IMR-90 (cell line): ENCODE data around the gene SSH2. TPM values are rescaled to one million over a fixed set of nuclear protein-coding genes. Genes with fewer than 3 reads are reported as not detected.

Experiments
- ATAC-seq: fragments of 200-7000 bp; cut with Tn5 transposase; 2 replicates; pipeline ENCODE4 v1.9.1; 2020; ENCODE audit warnings: low read depth, mild to moderate bottlenecking, moderate library complexity
- BruUV-seq: library from RNA; stranded (reverse); fragments of 400-500 nt; replicated peaks from 2 replicates; lab custom pipeline; 2021; lab: Mats Ljungman, UMichigan
- CTCF ChIA-PET: fragments of 300-600 bp; formaldehyde crosslinking; extraction: SDS; loops from one replicate; lab custom pipeline; 2021; ENCODE audit warnings: antibody characterized with exemption; lab: Yijun Ruan, JAX
- POLR2A ChIA-PET: fragments of 300-600 bp; sonication (Branson Sonifier 250); formaldehyde crosslinking; loops from one replicate; lab custom pipeline; 2022; ENCODE audit warnings: antibody characterized with exemption; ENCODE audit not compliant: unreplicated experiment; lab: Charles Lee
- DNase-seq: peaks from one replicate; pipeline ENCODE4 v3.0.0; 2013
- H2AFZ ChIP-seq: replicated peaks from 2 replicates; pipeline ENCODE3; 2013; ENCODE audit warnings: low read length, mild to moderate bottlenecking; ENCODE audit not compliant: poor library complexity
- H2AK5ac ChIP-seq: 2 replicates; pipeline ENCODE4 v1.6.1; 2013; ENCODE audit warnings: low read depth, low read length, inconsistent platforms
- H2AK9ac ChIP-seq: replicated peaks from 2 replicates; pipeline ENCODE3; 2013; ENCODE audit warnings: mild to moderate bottlenecking, low read depth, low read length, moderate library complexity; ENCODE audit not compliant: poor library complexity
- H2BK120ac ChIP-seq: 2 replicates; pipeline ENCODE4 v1.6.1; 2013; ENCODE audit warnings: low read depth, low read length, inconsistent platforms
- H2BK15ac ChIP-seq: 3 replicates; pipeline ENCODE4 v1.6.1; 2013; ENCODE audit warnings: low read depth, low read length, inconsistent platforms
- H2BK20ac ChIP-seq: 2 replicates; pipeline ENCODE4 v1.6.1; 2013; ENCODE audit warnings: low read depth, mild to moderate bottlenecking, inconsistent platforms, low read length, moderate library complexity
- H2BK5ac ChIP-seq: 2 replicates; pipeline ENCODE4 v1.6.1; 2013; ENCODE audit warnings: mild to moderate bottlenecking, low read depth, low read length, inconsistent platforms; ENCODE audit not compliant: poor library complexity, severe bottlenecking
- H3K14ac ChIP-seq: replicated peaks from 2 replicates; pipeline ENCODE4 v1.6.1; 2013; ENCODE audit warnings: low read depth, low read length, inconsistent platforms
- H3K18ac ChIP-seq: 2 replicates; pipeline ENCODE4 v1.6.1; 2013; ENCODE audit warnings: low read depth, low read length, control low read depth
- H3K23ac ChIP-seq: 2 replicates; pipeline ENCODE4 v1.6.1; 2013; ENCODE audit warnings: low read depth, low read length, inconsistent platforms
- H3K27ac ChIP-seq: 2 replicates; pipeline ENCODE4 v1.5.1; 2013; ENCODE audit warnings: mild to moderate bottlenecking, control low read depth, low read length; ENCODE audit not compliant: insufficient read depth
- H3K27me3 ChIP-seq: 2 replicates; pipeline ENCODE4 v1.6.1; 2013; ENCODE audit warnings: low read length; ENCODE audit not compliant: control insufficient read depth, insufficient read depth
- H3K36me3 ChIP-seq: 2 replicates; pipeline ENCODE4 v1.6.1; 2013; ENCODE audit warnings: low read length, mixed read lengths; ENCODE audit not compliant: control insufficient read depth, insufficient read depth
- H3K4ac ChIP-seq: 2 replicates; pipeline ENCODE4 v1.6.1; 2013; ENCODE audit warnings: low read depth, low read length, inconsistent platforms
- H3K4me1 ChIP-seq: 2 replicates; pipeline ENCODE4 v1.6.1; 2013; ENCODE audit warnings: low read length, mixed read lengths; ENCODE audit not compliant: control insufficient read depth, insufficient read depth
- H3K4me2 ChIP-seq: 2 replicates; pipeline ENCODE4 v1.6.1; 2013; ENCODE audit warnings: low read depth, mild to moderate bottlenecking, control low read depth, low read length, moderate library complexity
- H3K4me3 ChIP-seq: 2 replicates; pipeline ENCODE4 v1.5.1; 2013; ENCODE audit warnings: low read depth, mild to moderate bottlenecking, control low read depth, low read length, moderate library complexity; ENCODE audit not compliant: insufficient read depth
- H3K56ac ChIP-seq: 2 replicates; pipeline ENCODE4 v1.6.1; 2013; ENCODE audit warnings: low read length, inconsistent platforms; ENCODE audit not compliant: insufficient read depth; ENCODE audit errors: extremely low read depth
- H3K79me1 ChIP-seq, 2 experiments: 2 replicates each; pipeline ENCODE4 v1.6.1; 2013; ENCODE audit warnings: low read length in 2 of 2, inconsistent platforms in 1 of 2, low read depth in 1 of 2
- H3K9ac ChIP-seq: 2 replicates; pipeline ENCODE4 v1.6.1; 2013; ENCODE audit warnings: low read depth, low read length, control low read depth
- H3K9me1 ChIP-seq: 2 replicates; pipeline ENCODE4 v1.6.1; 2013; ENCODE audit warnings: low read length, inconsistent platforms; ENCODE audit not compliant: insufficient read depth
- H3K9me3 ChIP-seq: 2 replicates; pipeline ENCODE4 v1.6.1; 2013; ENCODE audit warnings: low read length; ENCODE audit not compliant: control insufficient read depth, insufficient read depth
- H4K20me1 ChIP-seq: 2 replicates; pipeline ENCODE4 v1.6.1; 2013; ENCODE audit warnings: low read length, inconsistent platforms; ENCODE audit not compliant: insufficient read depth
- H4K5ac ChIP-seq: 2 replicates; pipeline ENCODE4 v1.6.1; 2013; ENCODE audit warnings: mild to moderate bottlenecking, low read depth, low read length, control low read depth
- H4K8ac ChIP-seq, 2 experiments: 2 replicates each; pipeline ENCODE4 v1.6.1; 2013; ENCODE audit warnings: low read depth in 2 of 2, low read length in 2 of 2, control low read depth in 1 of 2, inconsistent platforms in 1 of 2
- H4K91ac ChIP-seq: 2 replicates; pipeline ENCODE4 v1.6.1; 2013; ENCODE audit warnings: low read depth, low read length, inconsistent platforms; ENCODE audit not compliant: insufficient read depth
- BHLHE40 ChIP-seq: fragments of 150-350 bp; IDR thresholded peaks from 2 replicates; pipeline ENCODE4 v1.6.1; 2016; ENCODE audit warnings: mild to moderate bottlenecking, low read depth, low read length
- CEBPB ChIP-seq: IDR thresholded peaks from 2 replicates; pipeline ENCODE4 v1.6.1; 2012; ENCODE audit warnings: low read depth, low read length, improper control_type of control experiment
- ELK1 ChIP-seq: fragments of 150-350 bp; IDR thresholded peaks from 2 replicates; pipeline ENCODE4 v1.6.1; 2016; ENCODE audit warnings: low read depth, mild to moderate bottlenecking, low read length, moderate library complexity, borderline replicate concordance
- MAFK ChIP-seq: IDR thresholded peaks from 2 replicates; pipeline ENCODE4 v1.6.1; 2012; ENCODE audit warnings: low read depth, low read length, improper control_type of control experiment
- MXI1 ChIP-seq: IDR thresholded peaks from 2 replicates; pipeline ENCODE4 v1.6.1; 2012; ENCODE audit warnings: low read depth, mild to moderate bottlenecking, low read length, moderate library complexity, borderline replicate concordance
- NFE2L2 ChIP-seq: fragments of 150-350 bp; IDR thresholded peaks from 2 replicates; pipeline ENCODE4 v1.6.1; 2016; ENCODE audit warnings: low read depth, mild to moderate bottlenecking, low read length
- WGBS, 2 experiments: methylation state at CpG; one replicate each; pipeline versions ENCODE4 v1.1.5 to v1.1.7; 2013; ENCODE audit warnings: missing lambda C conversion rate in 2 of 2; ENCODE audit not compliant: insufficient read length in 1 of 2; ENCODE audit errors: extremely low coverage in 2 of 2; 5-methylcytosine and 5-hydroxymethylcytosine counted together
- dilution Hi-C: fragments of 300-500 bp; cut with HindIII; formaldehyde crosslinking; loops from one replicate; pipeline ENCODE4 v1.14.3; 2018; ENCODE audit warnings: low sequenced_read_pairs; ENCODE audit not compliant: unreplicated experiment
- in situ Hi-C: fragments of 300-500 bp; cut with MboI; formaldehyde crosslinking; loops from 3 replicates; pipeline ENCODE4 v1.14.3; 2019; ENCODE audit warnings: low sequenced_read_pairs, inconsistent platforms, mixed read lengths
- intact Hi-C: fragments of 100-400 bp; cut with micrococcal nuclease; formaldehyde crosslinking; loops from 2 replicates; pipeline ENCODE4 v1.10.0; 2022
- polyA plus RNA-seq, 3 experiments: library from polyadenylated mRNA; depleted of rRNA; stranded (reverse); fragments of >200 nt; gene quantifications; 2 replicates each; pipeline ENCODE4 v1.2.3, GENCODE V29; 2012; ENCODE audit warnings: low replicate concordance in 1 of 3
- total RNA-seq: library from RNA; depleted of rRNA; stranded (reverse); fragments of >200 nt; gene quantifications from 2 replicates; pipeline ENCODE4 v1.2.3, GENCODE V29; 2012

The SSH2 gene
- total and polyA plus RNA-seq, 2 of the 4 experiments (the other 2 are of a cell fraction), result 9.3 TPM

GRCh38 chr17:29677824-29678223 lies 252.2 kb downstream of the SSH2 start:
- Histone ChIP-seq H2BK5ac (no peak overlapping the region), H3K27ac (no peak overlapping the region), H2AK5ac (no peak overlapping the region), H3K4me3 (no peak overlapping the region), H2BK15ac (no peak overlapping the region), H2BK20ac (no peak overlapping the region), H3K9me3 (no peaks in the 10 kb centered on the region), H3K18ac (no peak overlapping the region), H4K8ac (no peak overlapping the region), H3K4me1 (peaks cover 4% of the 10 kb centered on the region), H2AFZ (no peak overlapping the region), H4K5ac (no peak overlapping the region), H3K9ac (no peak overlapping the region), H3K14ac (no peak overlapping the region), H3K9me1 (no peaks in the 10 kb centered on the region), H3K36me3 (peaks cover 5% of the 10 kb centered on the region), H3K79me1 (no peaks in the 10 kb centered on the region; a peak in 2 of 4 replicates), H3K23ac (no peak overlapping the region), H3K4ac (no peak overlapping the region), H3K27me3 (no peaks in the 10 kb centered on the region), H4K91ac (no peak overlapping the region), H4K20me1 (no peaks in the 10 kb centered on the region), H3K56ac (no peak overlapping the region), H2BK120ac (no peak overlapping the region), H2AK9ac (no peak overlapping the region), H3K4me2 (no peak overlapping the region)
- TF ChIP-seq MAFK (no peak), CEBPB (no peak), BHLHE40 (no peak), NFE2L2 (no peak), MXI1 (no peak), ELK1 (no peak)
- no peak for DNase-seq
- WGBS, 2 experiments, result 60% methylated on average over 1 of the region's 1 CpG; no CpG with 5 or more reads in 1 of the 2 experiments
- CTCF ChIA-PET, result no interaction called here
- intact Hi-C loops, result no loop called here
- in situ Hi-C loops, result no loop called here
- ATAC-seq, result no peak
- BruUV-seq, result no TSS peak
- POLR2A ChIA-PET, result no interaction called here
- dilution Hi-C loops, result no loop called here
